ENCODE measurements around the gene SLC11A1. TPM values are rescaled to one million over a fixed set of nuclear protein-coding genes. Genes with fewer than 3 reads are reported as not detected.

Gene SLC11A1
- total RNA-seq, 2 donors from 2014 or later, result 0.09 to 0.19 TPM

DNA sequence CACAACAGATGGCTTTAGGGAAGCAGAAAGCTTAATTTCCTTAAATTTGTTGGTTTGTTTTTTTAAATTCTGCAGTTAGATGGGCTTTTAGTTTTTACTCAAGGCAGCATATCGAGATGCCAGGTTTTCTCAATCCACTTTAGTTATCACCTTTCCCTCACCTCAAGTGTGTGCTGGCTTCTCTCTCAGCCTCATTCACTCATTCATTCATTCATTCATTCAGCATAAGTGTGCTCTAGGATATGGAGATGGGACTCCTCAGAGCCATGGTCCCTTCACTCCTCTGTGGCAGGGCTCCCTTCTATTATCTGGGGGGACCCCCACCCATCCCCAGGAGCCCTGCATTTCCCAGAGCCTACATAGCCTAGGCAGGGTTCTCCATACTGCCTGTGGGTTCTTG is 55.9 kb downstream of the SLC11A1 start:
- H3K9me3 Mint-ChIP-seq, result no peaks in the 10 kb centered on the region
- no peak overlapping the region for H3K27ac Mint-ChIP-seq
- no peaks in the 10 kb centered on the region for H3K4me1 Mint-ChIP-seq
- no peaks in the 10 kb centered on the region for H3K36me3 Mint-ChIP-seq (ENCODE audit: low read depth)
- no peak for ATAC-seq (replicated peaks)
- no peaks in the 10 kb centered on the region for H3K27me3 Mint-ChIP-seq
- H3K4me3 Mint-ChIP-seq, result no peak overlapping the region

DNA sequence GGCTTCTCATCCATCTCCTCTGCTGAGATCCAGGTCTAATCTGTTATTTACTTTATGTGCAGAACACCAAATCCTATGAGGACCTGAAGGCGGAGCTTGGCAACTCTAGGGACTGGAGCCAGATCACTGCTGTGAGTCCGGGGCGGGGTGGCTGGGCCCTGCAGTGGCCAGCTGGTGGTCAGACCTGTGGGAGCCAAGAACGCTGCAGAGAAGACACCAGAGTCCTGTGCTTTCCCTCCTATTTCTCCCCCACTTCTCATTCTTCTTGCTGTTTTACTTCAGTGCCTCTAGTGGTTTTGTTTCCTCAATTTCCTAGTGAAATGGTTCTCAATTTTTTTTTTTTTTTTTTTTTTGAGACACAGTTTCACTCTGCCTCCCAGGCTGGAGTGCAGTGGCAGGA is 56.5 kb downstream of the SLC11A1 start:
- H3K27me3 Mint-ChIP-seq, result no peaks in the 10 kb centered on the region
- no peak overlapping the region for H3K27ac Mint-ChIP-seq
- no peaks in the 10 kb centered on the region for H3K36me3 Mint-ChIP-seq (ENCODE audit: low read depth)
- H3K4me3 Mint-ChIP-seq, result no peak overlapping the region
- ATAC-seq (replicated peaks), result no peak
- H3K4me1 Mint-ChIP-seq, result no peaks in the 10 kb centered on the region
- no peaks in the 10 kb centered on the region for H3K9me3 Mint-ChIP-seq

GRCh38 chr2:218444692-218445357 is 62.8 kb downstream of the SLC11A1 start:
- peaks cover 30% of the 10 kb centered on the region for H3K36me3 Mint-ChIP-seq (ENCODE audit: low read depth)
- no peak overlapping the region for H3K27ac Mint-ChIP-seq
- no peak overlapping the region for H3K4me3 Mint-ChIP-seq
- ATAC-seq (replicated peaks), result no peak
- peaks cover 6% of the 10 kb centered on the region for H3K4me1 Mint-ChIP-seq
- H3K9me3 Mint-ChIP-seq, result no peaks in the 10 kb centered on the region
- no peaks in the 10 kb centered on the region for H3K27me3 Mint-ChIP-seq

DNA sequence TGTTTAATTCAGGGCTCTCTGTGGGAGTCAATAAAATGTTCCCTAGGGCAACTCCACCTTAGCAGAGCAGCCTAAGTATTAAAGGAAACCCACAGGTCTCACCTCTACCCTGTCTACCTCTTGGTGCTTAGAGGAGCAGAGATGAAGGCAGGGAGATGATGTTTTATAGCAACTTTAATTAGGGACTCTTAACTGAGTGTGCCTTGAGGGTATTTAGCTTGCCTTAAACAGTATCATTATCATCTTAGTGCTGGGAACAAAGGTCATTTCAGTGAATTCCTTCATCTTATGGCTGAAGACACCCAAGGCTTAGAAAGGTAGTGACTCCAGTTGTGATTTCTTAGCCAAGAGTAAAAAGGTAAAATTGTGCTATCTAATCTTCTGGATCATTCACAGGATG is 63.5 kb downstream of the SLC11A1 start:
- H3K4me3 Mint-ChIP-seq, result no peak overlapping the region
- peaks cover 38% of the 10 kb centered on the region for H3K36me3 Mint-ChIP-seq (ENCODE audit: low read depth)
- no peak overlapping the region for H3K27ac Mint-ChIP-seq
- no peak for ATAC-seq (replicated peaks)
- H3K9me3 Mint-ChIP-seq, result no peaks in the 10 kb centered on the region
- peaks cover 6% of the 10 kb centered on the region for H3K4me1 Mint-ChIP-seq
- H3K27me3 Mint-ChIP-seq, result no peaks in the 10 kb centered on the region

Other genes with a start within 250 kb of the SLC11A1 start
- not detected for gene CXCR1, start 215.3 kb upstream of the SLC11A1 start, total RNA-seq
- 100 to 1,000 TPM; 679 to 681 TPM for gene ARPC2, start 165.1 kb upstream of the SLC11A1 start, total RNA-seq
- gene GPBAR1, start 121.3 kb upstream of the SLC11A1 start, total RNA-seq, result 1 to 10 TPM; 1.3 to 1.4 TPM
- 10 to 100 TPM; 60.0 to 77.5 TPM for gene AAMP, start 112.1 kb upstream of the SLC11A1 start, total RNA-seq
- gene PNKD, start 111.8 kb upstream of the SLC11A1 start, total RNA-seq, result 10 to 100 TPM; 21.1 to 30.9 TPM
- 10 to 100 TPM; 50.9 to 62.0 TPM for gene TMBIM1, start 89.8 kb upstream of the SLC11A1 start, total RNA-seq
- not detected for gene CATIP, start 25.4 kb upstream of the SLC11A1 start, total RNA-seq
- 100 to 1,000 TPM; 126 to 197 TPM for gene CTDSP1, start 17.6 kb downstream of the SLC11A1 start, total RNA-seq
- under 1 TPM in 1 of 2 donors, not detected in 1; 0.34 TPM for gene VIL1, start 36.9 kb downstream of the SLC11A1 start, total RNA-seq
- 100 to 1,000 TPM in 1 of 2 donors, 10 to 100 TPM in 1; 37.3 to 111 TPM for gene USP37, start 186.1 kb downstream of the SLC11A1 start, total RNA-seq
- 100 to 1,000 TPM in 1 of 2 donors, 10 to 100 TPM in 1; 74.1 to 102 TPM for gene CNOT9, start 186.6 kb downstream of the SLC11A1 start, total RNA-seq
- gene PLCD4, start 225.6 kb downstream of the SLC11A1 start, total RNA-seq, result under 1 TPM; 0.37 to 0.52 TPM

All from activated T-helper 17 cell treated with anti-CD3 and anti-CD28 coated beads, Interleukin-2, amount 50 U/mL, for 72 hours (primary cell).